WI38 (cell line): ENCODE measurements around the gene AMOTL1.

Source experiments
- H3K4me3 ChIP-seq: 2 replicates; pipeline ENCODE4 v1.5.1; 2011; ENCODE audit warnings: low read depth, mild to moderate bottlenecking, control low read depth, low read length
- CTCF ChIP-seq: IDR thresholded peaks from 2 replicates; pipeline ENCODE4 v1.5.1; 2012; ENCODE audit warnings: low read depth, mild to moderate bottlenecking, control low read depth, low read length

The AMOTL1 gene

GRCh38 chr11:94814272-94814976 lies 46.3 kb downstream of the AMOTL1 start:
- H3K4me3 ChIP-seq, result no peak overlapping the region
- no peak for TF ChIP-seq CTCF

- no peak overlapping the region for H3K4me3 ChIP-seq
- no peak for TF ChIP-seq CTCF
Observed at GRCh38 chr11:94815705-94816344, 47.7 kb downstream of the AMOTL1 start.

GRCh38 chr11:94820480-94820879 lies 52.3 kb downstream of the AMOTL1 start:
- no peak for TF ChIP-seq CTCF
- no peak overlapping the region for H3K4me3 ChIP-seq

GRCh38 chr11:94821439-94821838 lies 53.3 kb downstream of the AMOTL1 start:
- H3K4me3 ChIP-seq, result no peak overlapping the region
- no peak for TF ChIP-seq CTCF

- TF ChIP-seq CTCF, result no peak
- no peak overlapping the region for H3K4me3 ChIP-seq
Observed at GRCh38 chr11:94822080-94822479, 53.9 kb downstream of the AMOTL1 start.

- TF ChIP-seq CTCF, result no peak
Observed at GRCh38 chr11:94823102-94823732, 55.1 kb downstream of the AMOTL1 start.

GRCh38 chr11:94825031-94825430 lies 56.9 kb downstream of the AMOTL1 start:
- no peak overlapping the region for H3K4me3 ChIP-seq
- TF ChIP-seq CTCF, result no peak

More at GRCh38 chr11:94823102-94823732, 55.1 kb downstream of the AMOTL1 start:
- H3K4me3 ChIP-seq, result no peak overlapping the region
